GM12878 (cell line): ENCODE results near the gene WEE2. TPM values are rescaled to one million over a fixed set of nuclear protein-coding genes. Genes with fewer than 3 reads are reported as not detected.

Source experiments
- ATAC-seq: fragments of 200-7000 bp; cut with Tn5 transposase; 3 replicates; pipeline ENCODE4 v1.9.1; 2020; ENCODE audit warnings: mild to moderate bottlenecking, moderate library complexity
- BruUV-seq: library from RNA; stranded (reverse); fragments of 400-500 nt; replicated peaks from 2 replicates; lab custom pipeline; 2021; lab: Mats Ljungman, UMichigan
- CTCF ChIA-PET: fragments of 300-600 bp; sonication (Branson Sonifier 250); formaldehyde crosslinking; extraction: SDS; loops from one replicate; lab custom pipeline; 2021; ENCODE audit warnings: inconsistent platforms; lab: Yijun Ruan, JAX
- POLR2A ChIA-PET: fragments of 350-600 bp; formaldehyde crosslinking; extraction: SDS; loops from one replicate; lab custom pipeline; 2021; ENCODE audit warnings: inconsistent platforms; lab: Charles Lee
- RAD21 ChIA-PET: fragments of 300-600 bp; sonication (Branson Sonifier 250); formaldehyde crosslinking; loops from one replicate; lab custom pipeline; 2023; ENCODE audit warnings: antibody characterized with exemption; ENCODE audit not compliant: unreplicated experiment; lab: Charles Lee
- SMC1A ChIA-PET: fragments of 300-600 bp; sonication (Branson Sonifier 250); formaldehyde crosslinking; loops from one replicate; lab custom pipeline; 2023; ENCODE audit not compliant: unreplicated experiment, uncharacterized antibody; lab: Charles Lee
- DNase-seq: peaks from one replicate; pipeline ENCODE4 v3.0.0-alpha.2; 2011; ENCODE audit warnings: low read depth, low spot score
- FAIRE-seq: peaks from 3 replicates; lab custom pipeline; 2011; peaks lifted over from hg19 to GRCh38; lab: Jason Lieb, UNC
- H2AFZ ChIP-seq: 2 replicates; pipeline ENCODE4 v1.6.0; 2011; ENCODE audit warnings: low read depth, low read length, control low read depth; ENCODE audit not compliant: control insufficient read depth
- H3K27ac ChIP-seq: 2 replicates; pipeline ENCODE4 v1.5.1; 2011; ENCODE audit warnings: control low read depth; ENCODE audit not compliant: control insufficient read depth, insufficient read depth
- H3K27me3 ChIP-seq, 2 experiments: replicated peaks in 1 of 2; 2 replicates each; pipeline versions ENCODE4 v1.6.0 to v1.6.1; 2011; ENCODE audit warnings: low read length in 1 of 2; ENCODE audit not compliant: control insufficient read depth in 2 of 2, insufficient read depth in 2 of 2
- H3K36me3 ChIP-seq, 2 experiments: 2 replicates each; pipeline ENCODE4 v1.5.1; 2011; ENCODE audit warnings: low read length in 1 of 2; ENCODE audit not compliant: control insufficient read depth in 2 of 2, insufficient read depth in 2 of 2
- H3K4me1 ChIP-seq: 2 replicates; pipeline ENCODE4 v1.6.1; 2011; ENCODE audit warnings: mild to moderate bottlenecking, low read length, moderate library complexity, mixed read lengths; ENCODE audit not compliant: control insufficient read depth, insufficient read depth
- H3K4me2 ChIP-seq: 2 replicates; pipeline ENCODE4 v1.6.0; 2011; ENCODE audit warnings: control low read depth; ENCODE audit not compliant: control insufficient read depth, insufficient read depth
- H3K4me3 ChIP-seq: fragments of 200-600 bp; sonication (generic); 2 replicates; pipeline ENCODE4 v1.5.1; 2016
- H3K79me2 ChIP-seq: 2 replicates; pipeline ENCODE4 v1.6.0; 2011; ENCODE audit warnings: low read length; ENCODE audit not compliant: control insufficient read depth, insufficient read depth
- H3K9ac ChIP-seq: 2 replicates; pipeline ENCODE4 v1.8.0; 2011; ENCODE audit warnings: low read length, control low read depth, mixed read lengths; ENCODE audit not compliant: control insufficient read depth, insufficient read depth
- H3K9me3 ChIP-seq: replicated peaks from 3 replicates; pipeline ENCODE4 v1.5.1; 2011; ENCODE audit warnings: mild to moderate bottlenecking, low read length; ENCODE audit not compliant: control insufficient read depth, insufficient read depth
- H4K20me1 ChIP-seq: 2 replicates; pipeline ENCODE4 v1.6.0; 2011; ENCODE audit not compliant: control insufficient read depth, insufficient read depth
- BCL3 ChIP-seq: IDR thresholded peaks from 2 replicates; pipeline ENCODE4 v1.6.1; 2011; ENCODE audit warnings: borderline replicate concordance, low read depth, mild to moderate bottlenecking, moderate library complexity, low read length; ENCODE audit not compliant: insufficient read depth, poor library complexity, severe bottlenecking
- KDM1A ChIP-seq: fragments of 200-600 bp; sonication (generic); IDR thresholded peaks from 2 replicates; pipeline ENCODE4 v1.6.1; 2016; ENCODE audit warnings: borderline replicate concordance
- NFYA ChIP-seq: IDR thresholded peaks from 2 replicates; pipeline ENCODE4 v1.6.1; 2011; ENCODE audit warnings: low read depth, mild to moderate bottlenecking, low read length, improper control_type of control experiment, borderline replicate concordance
- NKRF ChIP-seq: fragments of 450-650 bp; conservative IDR thresholded peaks from 2 replicates; pipeline ENCODE4 v1.6.1; 2017; ENCODE audit warnings: mild to moderate bottlenecking, moderate library complexity
- TCF3 ChIP-seq: IDR thresholded peaks from 2 replicates; pipeline ENCODE4 v1.6.1; 2012; ENCODE audit warnings: low read depth, mild to moderate bottlenecking, low read length, borderline replicate concordance; ENCODE audit not compliant: insufficient read depth
- YBX1 ChIP-seq: fragments of 450-650 bp; IDR thresholded peaks from 2 replicates; pipeline ENCODE4 v1.6.1; 2016; ENCODE audit warnings: antibody characterized with exemption
- WGBS: methylation state at CpG from one replicate; pipeline ENCODE4 v1.1.6; 2016; ENCODE audit warnings: low lambda C conversion rate; ENCODE audit not compliant: insufficient replicate concordance, insufficient coverage; ENCODE audit errors: missing lambda C conversion rate; 5-methylcytosine and 5-hydroxymethylcytosine counted together
- in situ Hi-C: fragments of 300-500 bp; cut with MboI; formaldehyde crosslinking; loops from 9 replicates; pipeline ENCODE4 v1.14.3; 2018; ENCODE audit warnings: mixed read lengths
- intact Hi-C: fragments of 100-400 bp; cut with micrococcal nuclease; formaldehyde crosslinking; loops from one replicate; pipeline ENCODE4 v1.14.2; 2022; ENCODE audit not compliant: unreplicated experiment
- polyA plus RNA-seq, 11 experiments: library from polyadenylated mRNA; depleted of rRNA in 4 of 11; unstranded in 6 of 11; stranded (reverse) in 5 of 11; fragments of >200 nt; fragmentation: Nextera tagmentation in 4 of 11; fragmentation: Illumina TruSeq in 1 of 11; extraction: Ambion mirVana in 4 of 11; extraction: Trizol in 1 of 11; gene quantifications; 1 replicate in 1 of 11; 2 replicates in 10 of 11; pipeline versions ENCODE4 v1.2.1 to v1.2.3, GENCODE V29; 2011 to 2016; ENCODE audit warnings: inconsistent platforms in 2 of 11, missing spikeins in 2 of 11, low read depth in 1 of 11
- total RNA-seq, 4 experiments: library from RNA; depleted of rRNA in 3 of 4; stranded (reverse); fragments of >200 nt in 3 of 4; fragmentation: Illumina TruSeq in 1 of 4; extraction: Trizol in 1 of 4; gene quantifications; 2 replicates each; pipeline versions ENCODE4 v1.2.1 to v1.2.3, GENCODE V29; 2013 to 2021

Gene WEE2
- total and polyA plus RNA-seq, 10 of the 15 experiments (the other 5 are each of a cell fraction or from before 2014, with no cell fraction given): 0.02 to 0.03 (median 0.03) TPM; not detected in 7

- WGBS: 96% methylated on average over 7 of the region's 24 CpGs
- H4K20me1 ChIP-seq: no peaks in the 10 kb centered on the region
- in situ Hi-C loops: loop anchor here (10.0 kb wide), 1 partner anchor 717 kb away; the partner anchor contains the start of gene MRPS33
- RAD21 ChIA-PET: interaction anchor here (1.5 kb wide), 1 partner anchor 33 kb away, joined by 3 read pairs; no protein-coding TSS in a partner anchor
- H3K27me3 ChIP-seq: no peaks in the 10 kb centered on the region; a peak in 1 of 4 replicates
- no peaks in the 10 kb centered on the region for H3K4me1 ChIP-seq
- H3K27ac ChIP-seq: no peak overlapping the region
- no peak for FAIRE-seq
- DNase-seq: no peak
- H3K9me3 ChIP-seq: no peaks in the 10 kb centered on the region
- SMC1A ChIA-PET: no interaction called here
- no peaks in the 10 kb centered on the region for H3K36me3 ChIP-seq
- CTCF ChIA-PET: interaction anchor here (1.0 to 1.7 kb wide), 3 partner anchors 52 to 77 kb away, joined by 3 to 11 read pairs (median 4); no protein-coding TSS in a partner anchor
- ATAC-seq: no peak
- H3K4me3 ChIP-seq: no peak overlapping the region
- no peaks in the 10 kb centered on the region for H3K79me2 ChIP-seq
- no peak overlapping the region for H3K9ac ChIP-seq
- POLR2A ChIA-PET: no interaction called here
- no peak overlapping the region for H3K4me2 ChIP-seq
- BruUV-seq: no TSS peak
- peak; percentile 55 for TF ChIP-seq BCL3
- 0 out of 2 replicates have a peak, but pooled peaks have one; percentile 15 for TF ChIP-seq TCF3
- TF ChIP-seq KDM1A: no peak
- TF ChIP-seq YBX1: no peak
- TF ChIP-seq NKRF: no peak
- TF ChIP-seq NFYA: no peak
- TF ChIP-seq, all 136 proteins: peak for 2
- H2AFZ ChIP-seq: no peak overlapping the region
- intact Hi-C loops: no loop called here
Measured at GRCh38 chr7:141731476-141732149, 23.5 kb downstream of the WEE2 start.
